GM12865 (cell line): ENCODE measurements around the gene SYDE2.
"Not testable (repeated sequence)": the region's sequence is repeated elsewhere in the genome, so short reads cannot be mapped to it uniquely, and the experiment has no call there.

Experiments used
- DNase-seq: peaks from one replicate; pipeline ENCODE4 v3.0.0; 2010; ENCODE audit warnings: low read depth
- H3K4me3 ChIP-seq: 2 replicates; pipeline ENCODE4 v1.5.1; 2011; ENCODE audit warnings: mild to moderate bottlenecking, low read depth, low read length, control low read depth
- CTCF ChIP-seq: IDR thresholded peaks from 2 replicates; pipeline ENCODE4 v1.5.1; 2011; ENCODE audit warnings: low read length, control low read depth, low read depth, inconsistent platforms; ENCODE audit not compliant: insufficient read depth; ENCODE audit errors: missing control alignments

SYDE2 gene

GRCh38 chr1:85200463-85201339, at the start of gene SYDE2:
TSS of gene SYDE2 (minus strand) at chr1:85201016. CDS start at chr1:85200996, 20 bp downstream.
- no peak for TF ChIP-seq CTCF
- peak; percentile 88 for DNase-seq
- peak within 1 kb of the TSS; percentile 91 for H3K4me3 ChIP-seq

- H3K4me3 ChIP-seq, DNase-seq: not testable (repeated sequence)
Observed at GRCh38 chr1:85249042-85249441, 48.2 kb upstream of the SYDE2 start.

- no peak for DNase-seq
- no peak for TF ChIP-seq CTCF
- H3K4me3 ChIP-seq = no peak overlapping the region
Observed at GRCh38 chr1:85245891-85246290, 45.1 kb upstream of the SYDE2 start.

- no peak for DNase-seq
- H3K4me3 ChIP-seq = no peak overlapping the region
- TF ChIP-seq CTCF = no peak
Observed at GRCh38 chr1:85245456-85245855, 44.6 kb upstream of the SYDE2 start.

GRCh38 chr1:85244271-85245061, 43.6 kb upstream of the SYDE2 start:
- no peak overlapping the region for H3K4me3 ChIP-seq
- no peak for TF ChIP-seq CTCF
- no peak for DNase-seq

- H3K4me3 ChIP-seq = no peak overlapping the region
- no peak for TF ChIP-seq CTCF
- DNase-seq = no peak
Observed at GRCh38 chr1:85243372-85243771, 42.6 kb upstream of the SYDE2 start.

- DNase-seq = no peak
- TF ChIP-seq CTCF = no peak
Observed at GRCh38 chr1:85240643-85241042, 39.8 kb upstream of the SYDE2 start.

More at GRCh38 chr1:85240643-85241042, 39.8 kb upstream of the SYDE2 start:
- no peak overlapping the region for H3K4me3 ChIP-seq
